NCI-H1436 (cell line): Measurements from ENCODE around the gene ZFAND5.
A peak's percentile ranks its signal among the peaks of the same experiment; 100 is the strongest.

Experiments used
- DNase-seq: peaks from one replicate; lab custom pipeline; 2025; lab: John Stamatoyannopoulos, UW

The ZFAND5 gene, protein sequence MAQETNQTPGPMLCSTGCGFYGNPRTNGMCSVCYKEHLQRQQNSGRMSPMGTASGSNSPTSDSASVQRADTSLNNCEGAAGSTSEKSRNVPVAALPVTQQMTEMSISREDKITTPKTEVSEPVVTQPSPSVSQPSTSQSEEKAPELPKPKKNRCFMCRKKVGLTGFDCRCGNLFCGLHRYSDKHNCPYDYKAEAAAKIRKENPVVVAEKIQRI

DNA sequence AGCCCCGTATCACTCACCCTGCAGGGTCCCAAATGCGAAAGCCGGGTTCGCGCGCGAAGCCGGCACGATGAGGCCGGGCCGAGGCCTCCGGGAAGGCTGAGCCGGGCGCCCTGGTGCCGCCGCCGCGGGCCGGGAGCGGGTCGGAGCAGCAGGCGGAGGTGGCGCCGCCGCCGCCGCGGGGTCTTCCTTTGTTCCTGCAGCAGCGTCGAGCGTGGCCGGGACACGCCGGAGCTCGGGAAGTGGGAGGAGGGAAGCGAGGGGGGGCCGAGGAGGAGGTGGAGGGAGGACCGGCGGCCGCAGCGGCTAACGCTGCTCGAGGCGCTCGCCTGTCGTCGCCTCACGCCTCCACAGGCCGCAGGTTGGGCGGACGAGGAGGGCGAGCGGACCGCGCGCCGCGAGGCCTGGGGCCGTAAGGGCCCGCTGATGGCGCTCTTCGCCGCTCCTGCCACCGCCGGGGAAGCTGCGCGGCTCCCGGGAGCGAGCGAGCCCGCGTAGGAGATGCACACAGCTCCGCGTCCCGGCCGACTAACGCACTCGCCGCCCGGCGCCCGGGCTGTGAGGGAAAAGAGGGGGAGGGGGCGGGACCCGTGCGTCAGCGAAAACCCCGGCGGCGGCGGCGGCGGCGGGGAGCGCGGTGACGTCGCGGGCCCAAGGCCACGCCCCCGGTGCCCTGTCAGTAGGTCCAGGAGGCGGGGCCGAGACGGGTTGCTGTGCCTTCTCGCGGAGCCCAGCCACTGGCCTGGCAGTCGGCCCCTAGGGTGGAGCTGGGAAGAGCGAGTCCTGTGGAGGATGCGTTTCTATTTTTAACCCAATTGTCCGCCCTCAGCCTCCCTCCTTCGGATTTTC lies at the start of gene ZFAND5:
Gene ZFAND5 (minus strand): TSS at position 530 of the 846 bp plus-strand sequence. CDS start 4,430 bp downstream, outside the sequence.
- DNase-seq, result peak; percentile 96

DNA sequence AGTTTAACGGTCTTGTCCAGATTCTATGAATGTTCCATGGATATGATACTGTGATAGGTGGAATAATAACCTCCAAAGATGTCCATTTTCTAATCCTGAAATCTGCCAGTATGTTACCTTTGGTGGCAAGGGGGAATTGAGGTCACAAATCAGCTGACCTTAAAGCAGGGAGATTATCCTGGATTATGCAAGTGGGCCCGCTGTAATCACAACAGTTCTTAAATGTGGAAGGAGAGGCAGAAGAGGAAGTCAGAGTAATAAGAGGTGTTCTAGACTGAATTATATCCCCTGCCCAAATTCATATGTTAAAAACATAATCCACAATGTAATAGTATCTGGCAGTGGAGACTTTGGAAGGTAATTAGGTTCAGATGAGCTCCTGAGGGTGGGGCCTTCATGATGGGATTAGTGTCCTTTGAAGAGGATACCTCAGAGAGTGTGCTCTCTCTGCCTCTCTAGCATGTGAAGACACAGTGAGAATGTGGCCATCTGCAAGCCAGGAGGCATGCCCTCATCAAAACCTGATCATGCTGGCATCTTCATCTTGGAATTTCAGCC lies 47.6 kb upstream of the ZFAND5 start:
- DNase-seq, result no peak

DNA sequence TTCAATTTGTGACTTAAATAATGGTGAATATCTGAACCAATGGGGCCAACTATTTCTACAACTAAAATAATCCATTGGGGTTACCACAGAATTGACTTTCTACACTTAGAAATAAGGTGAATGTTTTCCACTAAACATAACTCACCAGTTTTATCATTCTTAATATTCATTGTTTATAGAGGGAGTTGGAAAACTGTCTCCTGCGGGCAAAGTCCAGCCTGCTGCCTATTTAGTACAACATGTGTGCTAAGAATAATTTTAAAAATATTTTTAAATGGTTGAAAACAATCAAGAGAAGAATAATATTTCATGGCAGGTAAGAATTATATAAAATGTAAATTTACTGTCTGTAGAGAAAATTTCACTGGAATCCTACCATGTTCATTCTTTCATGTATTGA lies 45.2 kb upstream of the ZFAND5 start:
- no peak for DNase-seq

DNA sequence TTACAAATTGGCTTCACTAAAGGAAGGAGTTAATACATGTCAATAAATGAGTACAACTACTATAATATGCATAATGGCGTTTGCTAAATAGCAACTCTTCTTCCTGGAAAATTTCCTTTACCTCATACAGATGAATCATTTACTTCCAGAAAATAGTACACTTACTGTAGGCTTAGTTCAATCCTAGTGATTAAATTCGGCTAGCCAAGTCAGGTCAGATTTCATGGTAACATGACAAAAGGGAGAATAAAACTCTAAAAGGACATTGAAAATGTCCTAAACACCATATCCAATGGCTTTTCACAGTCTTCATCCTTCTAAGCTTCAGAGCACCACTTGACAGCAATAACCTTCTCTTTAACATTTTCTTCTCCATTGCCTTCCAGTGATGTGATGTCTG lies 42.1 kb upstream of the ZFAND5 start:
- no peak for DNase-seq

DNA sequence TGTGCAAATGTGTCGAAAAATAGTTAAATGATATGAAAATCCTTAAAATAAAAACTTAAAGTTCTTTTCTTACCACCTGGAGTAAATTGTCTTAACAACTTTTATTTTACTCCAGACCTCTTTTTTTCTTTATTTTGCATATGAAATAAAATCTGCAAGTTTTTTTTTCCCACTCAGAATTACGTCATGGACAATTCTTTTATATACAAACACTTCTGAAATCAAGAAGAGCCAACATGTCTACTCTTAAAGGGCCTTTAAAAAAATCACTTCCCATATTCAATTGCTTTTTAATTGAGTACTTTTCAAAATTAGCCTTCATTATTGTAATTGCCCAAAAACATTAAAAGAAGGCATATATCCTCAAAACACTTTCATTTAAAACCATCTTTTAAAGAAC lies 37.7 kb upstream of the ZFAND5 start:
- no peak for DNase-seq

DNA sequence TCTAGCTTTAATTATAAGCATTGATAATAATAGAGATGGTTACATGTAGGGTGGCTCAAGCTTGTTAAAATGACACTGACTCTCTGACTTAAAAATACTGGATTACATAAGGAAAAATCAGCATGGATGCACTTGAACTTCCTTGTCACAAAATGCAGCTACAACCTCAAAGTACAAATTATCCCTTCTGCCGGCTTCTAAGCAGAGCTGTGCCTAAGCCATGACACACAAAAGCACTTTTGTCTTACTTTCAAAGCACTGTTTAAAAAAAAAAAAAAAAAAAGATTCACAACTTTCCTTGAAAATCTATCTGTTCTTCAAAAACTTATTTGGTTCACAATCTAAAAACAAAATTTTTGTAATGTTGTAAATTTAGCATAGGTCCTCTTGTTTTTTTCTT lies 36.4 kb upstream of the ZFAND5 start:
- DNase-seq, result no peak

DNA sequence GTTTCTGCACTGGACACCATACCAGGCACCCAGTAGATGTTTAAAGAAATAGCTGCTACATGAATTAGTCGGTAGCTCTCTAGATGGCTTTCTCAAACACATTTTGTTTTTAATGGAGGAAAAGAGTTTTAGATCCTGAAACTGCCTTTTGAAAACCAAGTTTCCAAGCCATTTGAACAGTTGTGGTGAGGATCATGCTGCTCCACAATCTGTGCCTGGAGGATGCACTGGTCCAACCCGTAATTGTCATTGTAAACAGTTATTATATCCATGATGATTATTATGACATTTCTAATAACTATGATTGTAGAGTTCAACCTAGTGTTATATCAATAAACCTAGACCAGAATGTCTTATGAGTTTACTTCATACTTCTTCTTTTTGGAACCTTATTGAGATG lies 35.9 kb upstream of the ZFAND5 start:
- DNase-seq, result no peak

DNA sequence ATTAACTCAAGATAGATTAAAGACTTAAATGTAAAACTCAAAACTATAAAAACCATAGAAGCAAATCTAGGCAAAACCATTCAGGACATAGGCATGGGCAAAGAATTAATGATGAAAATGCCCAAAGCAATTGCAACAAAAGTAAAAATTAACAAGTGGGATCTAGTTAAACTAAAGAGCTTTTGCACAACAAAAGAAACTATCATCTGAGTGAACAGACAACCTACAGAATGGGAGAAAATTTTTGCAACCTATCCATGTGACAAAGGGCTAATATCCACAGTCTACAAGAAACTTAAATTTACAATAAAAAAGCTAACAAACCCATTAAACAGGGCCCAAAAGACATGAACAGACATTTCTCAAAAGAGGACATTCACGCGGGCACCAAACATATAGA lies 34.4 kb upstream of the ZFAND5 start:
- DNase-seq, result no peak

DNA sequence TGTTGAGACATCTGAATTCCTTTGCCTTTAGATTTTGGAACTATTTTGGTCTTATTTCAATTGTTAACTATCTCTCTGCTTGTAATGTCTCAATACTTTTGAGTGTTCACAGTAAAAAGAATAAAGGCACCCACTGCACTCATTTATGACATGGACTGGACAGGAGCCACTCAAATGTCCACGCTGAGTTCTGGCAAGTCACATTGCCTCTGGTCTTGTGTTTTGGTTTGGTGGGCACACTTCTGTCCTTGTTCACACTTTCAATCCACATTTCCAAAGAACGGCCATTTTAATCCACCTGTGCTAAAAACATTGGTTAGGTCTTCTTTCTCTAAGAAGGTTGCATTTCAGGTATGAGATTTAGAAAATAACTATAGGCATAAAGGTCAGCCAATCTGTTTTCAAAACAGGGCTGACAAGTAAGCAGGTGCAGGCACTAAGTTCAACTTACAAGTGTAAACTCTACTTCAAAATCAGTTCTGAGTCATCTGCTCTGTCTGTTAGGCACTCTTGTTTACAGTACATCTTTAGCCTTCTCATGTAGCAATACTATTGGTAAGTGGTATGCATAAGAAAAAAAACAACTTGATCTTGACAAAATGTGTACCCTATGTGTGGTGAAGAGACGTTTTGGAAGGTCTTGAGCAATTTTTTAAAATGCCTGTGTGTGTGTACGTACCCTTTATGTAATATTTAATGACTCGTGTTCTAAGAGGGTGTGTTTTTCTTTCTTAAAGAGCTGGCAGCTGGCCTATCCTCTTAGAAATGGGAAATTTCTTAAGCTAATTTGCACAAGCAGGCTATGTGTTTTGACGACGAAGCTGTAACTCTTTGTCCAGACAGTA lies 31.5 kb upstream of the ZFAND5 start:
- peak; percentile 52 for DNase-seq

DNA sequence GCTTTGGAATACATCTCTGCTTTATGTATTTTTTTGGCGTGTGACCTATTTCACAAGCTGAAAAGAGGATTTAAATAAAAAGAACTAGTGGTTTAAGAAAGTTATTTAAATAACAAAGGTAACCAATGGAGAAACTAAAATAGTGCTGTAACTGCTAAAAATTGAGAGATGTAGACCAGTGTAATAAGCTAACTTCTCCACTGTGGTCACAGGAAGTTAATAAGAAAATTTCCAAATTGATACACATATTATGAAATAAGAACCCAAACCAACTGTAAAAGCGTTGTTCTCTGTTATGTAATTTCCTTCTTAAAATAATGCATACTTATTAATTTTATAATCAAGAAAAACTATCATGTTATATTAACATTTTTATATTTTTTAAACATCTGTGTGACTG lies 29.1 kb upstream of the ZFAND5 start:
- no peak for DNase-seq

DNA sequence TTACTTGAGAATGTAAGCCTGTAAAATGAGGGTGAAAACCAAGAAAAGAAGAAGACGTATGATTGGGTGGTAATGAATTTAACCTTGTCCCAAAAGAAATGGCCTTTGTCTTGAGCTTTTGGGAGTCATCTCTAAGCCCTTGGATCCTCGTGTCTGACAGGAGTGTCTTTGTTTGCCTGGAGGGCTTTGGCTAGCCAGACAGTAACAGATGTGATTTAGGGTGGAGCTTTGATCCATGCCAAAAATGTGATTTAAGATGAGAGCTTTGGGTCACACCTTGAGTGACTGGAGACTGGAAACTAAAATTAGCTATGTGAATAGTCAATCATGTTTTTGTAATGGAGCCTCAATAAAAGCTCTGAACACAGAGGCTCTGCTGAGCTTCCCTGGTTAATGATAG lies 25.9 kb upstream of the ZFAND5 start:
- DNase-seq, result no peak

DNA sequence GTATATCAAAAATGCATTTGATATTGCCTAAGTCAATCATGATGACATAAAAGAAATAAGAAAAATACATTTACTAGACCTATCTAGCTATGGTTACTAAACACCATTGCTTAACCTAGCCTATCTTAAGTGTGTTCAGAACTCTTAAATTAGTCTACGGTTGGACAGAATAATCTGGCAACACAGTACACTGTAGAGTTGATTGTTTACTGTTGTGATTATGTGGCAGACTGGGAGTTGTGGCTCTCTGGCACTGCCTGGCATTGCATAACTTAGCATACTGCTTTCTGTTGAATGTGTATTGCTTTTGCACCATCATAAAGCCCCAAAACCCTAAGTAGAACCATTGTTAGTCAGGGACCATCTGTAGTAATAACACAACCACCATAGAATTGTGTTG lies 21.2 kb upstream of the ZFAND5 start:
- no peak for DNase-seq

DNA sequence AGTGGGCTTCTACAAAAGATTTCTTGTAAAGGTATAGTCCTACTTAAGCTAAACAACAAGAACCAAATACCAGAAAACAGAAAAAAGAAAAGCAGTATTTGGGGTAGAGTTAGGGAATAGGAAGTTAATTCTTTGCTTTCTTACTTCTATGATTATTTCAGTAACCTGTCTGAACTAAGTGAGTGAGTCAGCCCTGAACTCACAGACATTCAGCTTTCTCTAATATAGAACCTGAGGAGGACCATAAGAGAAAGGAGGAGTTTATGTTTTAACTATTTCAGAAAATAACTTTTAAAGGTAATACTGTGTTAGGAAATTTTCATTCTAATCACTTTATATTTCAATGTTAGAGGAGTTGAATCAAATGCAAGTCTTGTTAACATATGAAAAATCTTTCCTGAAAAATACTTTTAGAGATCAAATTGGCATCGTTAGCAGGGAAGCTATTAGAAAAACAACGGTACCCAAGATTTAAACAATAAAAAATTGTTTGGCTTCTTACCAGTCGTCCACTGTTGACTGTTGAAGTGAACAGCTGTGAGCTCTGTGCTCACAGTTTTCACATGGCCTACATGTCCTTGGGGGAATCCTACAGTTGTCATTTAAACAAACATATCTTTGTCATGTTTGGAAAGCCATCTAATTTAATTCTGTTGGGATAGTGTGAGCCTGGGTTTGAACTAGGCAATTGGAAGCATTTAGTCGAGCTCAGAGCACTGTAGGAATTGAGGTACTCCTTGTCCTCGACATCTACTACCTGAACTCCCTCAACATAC lies 19.9 kb upstream of the ZFAND5 start:
- no peak for DNase-seq

DNA sequence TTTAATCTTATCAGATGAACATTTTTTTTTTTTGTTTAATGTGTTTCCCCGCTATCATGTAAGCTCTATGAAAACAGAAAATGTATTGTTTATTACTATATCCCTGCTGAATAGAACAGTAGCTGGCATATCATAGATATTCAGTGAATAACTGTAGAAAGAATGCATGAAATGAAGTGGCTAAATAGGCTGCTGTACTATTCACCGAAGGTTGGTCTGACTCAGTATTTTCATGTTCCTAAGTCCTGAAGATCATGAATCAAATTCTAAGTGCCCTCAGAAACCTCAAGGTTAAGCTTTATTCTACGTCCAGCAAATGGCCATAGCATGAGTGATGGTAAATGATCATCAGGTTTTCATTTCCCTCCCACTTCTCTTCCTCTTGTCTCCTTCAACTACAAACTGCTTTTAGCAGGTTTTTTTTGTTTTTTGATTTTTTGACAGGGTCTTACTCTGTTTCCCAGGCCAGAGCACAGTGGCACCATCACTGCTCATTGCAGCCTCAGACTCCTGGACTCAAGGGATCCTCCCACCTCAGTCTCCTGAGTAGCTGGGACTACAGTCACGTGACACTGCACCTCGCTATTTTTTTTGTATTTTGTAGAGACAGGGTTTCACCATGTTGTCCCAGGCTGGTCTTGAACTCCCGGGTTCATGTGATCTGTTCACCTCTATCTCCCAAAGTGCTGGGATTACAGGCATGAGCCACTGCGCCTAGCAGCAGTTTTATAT lies 19.1 kb upstream of the ZFAND5 start:
- DNase-seq, result no peak

DNA sequence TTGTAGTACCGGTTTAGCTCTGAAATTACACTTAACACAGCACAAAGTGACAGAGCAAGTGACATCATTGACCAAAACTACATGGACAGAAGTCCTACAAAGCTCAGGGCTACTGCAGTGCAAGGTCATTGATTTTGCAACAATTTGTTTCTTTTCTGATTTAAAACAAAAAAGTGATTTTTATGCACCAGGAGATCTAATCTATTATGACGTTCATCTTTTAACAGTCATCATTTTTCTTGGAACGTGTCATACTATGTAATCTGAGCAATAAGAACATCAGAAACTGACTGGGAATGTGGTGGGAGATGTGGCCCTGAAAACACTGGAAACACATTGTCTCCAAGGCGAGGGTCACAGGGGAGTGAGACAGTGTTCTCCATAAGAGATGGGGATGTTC lies 17.4 kb upstream of the ZFAND5 start:
- DNase-seq, result no peak

DNA sequence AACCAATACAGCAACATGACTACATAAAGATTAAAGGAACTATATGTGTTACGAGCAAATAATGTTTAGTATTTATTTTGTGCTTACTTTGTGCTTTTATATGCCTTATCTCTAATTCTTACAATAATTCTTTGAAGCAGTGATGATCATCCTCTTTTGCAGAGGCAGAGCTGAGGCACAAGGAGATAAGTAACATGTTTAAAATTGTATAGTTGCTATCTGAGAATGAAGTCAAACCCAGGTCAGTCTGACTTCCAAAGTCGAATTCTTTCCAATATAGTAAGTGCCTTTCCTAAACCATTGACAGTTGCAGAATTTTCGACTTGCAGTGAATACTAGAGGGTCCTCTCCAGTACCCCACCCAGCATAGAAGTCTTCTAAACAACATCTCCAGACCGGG lies 12.0 kb upstream of the ZFAND5 start:
- DNase-seq, result no peak

DNA sequence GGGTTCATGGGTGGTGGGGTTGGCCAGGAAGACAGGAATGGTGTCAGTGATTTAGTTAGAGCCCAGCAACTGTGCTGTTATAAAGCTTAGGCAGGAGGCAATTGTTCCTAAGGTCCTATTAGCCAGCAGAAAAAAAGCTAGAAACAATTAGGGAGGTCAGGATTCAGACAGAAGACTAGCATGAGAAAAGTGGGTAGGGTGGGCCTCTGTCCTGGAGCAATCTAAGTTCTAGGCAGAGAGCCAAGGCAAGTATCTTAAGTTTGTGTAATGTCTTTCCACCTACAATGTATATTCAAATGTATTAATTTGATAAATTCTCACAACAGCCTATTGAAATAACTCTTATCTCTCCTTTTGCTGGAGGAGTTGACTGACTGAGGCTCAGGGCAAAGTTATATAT lies 6.1 kb upstream of the ZFAND5 start:
- DNase-seq, result no peak

DNA sequence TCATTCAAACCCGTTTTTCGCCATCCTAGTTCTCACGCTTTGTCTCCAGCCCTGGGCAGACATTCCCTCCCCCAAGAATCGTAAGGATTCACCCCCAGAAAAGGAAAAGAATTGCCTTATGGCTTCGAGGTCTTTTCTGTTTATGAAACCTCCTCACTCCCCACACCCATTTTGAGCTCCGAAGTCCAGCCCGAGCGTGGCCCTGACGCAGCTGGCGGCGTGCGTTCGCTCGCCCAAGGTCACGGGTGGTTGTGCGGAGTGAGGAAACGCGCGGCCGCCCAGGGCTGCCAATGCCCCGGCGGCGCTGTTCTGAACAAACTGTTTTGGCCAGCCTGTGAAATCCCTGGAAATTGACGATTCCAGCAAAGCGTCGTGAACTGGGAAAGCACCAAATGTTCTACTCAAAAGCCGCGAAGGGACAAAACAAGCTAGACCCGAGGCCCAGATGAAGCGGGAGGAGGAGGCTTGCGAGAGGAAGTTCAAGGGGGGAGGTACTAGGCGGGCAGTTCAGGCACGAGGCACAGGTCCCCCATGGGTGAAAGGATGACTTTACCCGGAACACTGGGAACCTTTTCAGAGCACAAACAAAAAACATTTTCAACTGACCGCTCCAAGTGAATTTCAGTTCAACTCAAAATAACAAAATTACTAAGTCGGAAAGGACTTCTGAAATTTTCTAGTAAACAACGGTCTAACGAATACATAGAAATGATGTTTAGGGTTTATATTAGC lies 683 bp upstream of the ZFAND5 start:
- peak; percentile 41 for DNase-seq

DNA sequence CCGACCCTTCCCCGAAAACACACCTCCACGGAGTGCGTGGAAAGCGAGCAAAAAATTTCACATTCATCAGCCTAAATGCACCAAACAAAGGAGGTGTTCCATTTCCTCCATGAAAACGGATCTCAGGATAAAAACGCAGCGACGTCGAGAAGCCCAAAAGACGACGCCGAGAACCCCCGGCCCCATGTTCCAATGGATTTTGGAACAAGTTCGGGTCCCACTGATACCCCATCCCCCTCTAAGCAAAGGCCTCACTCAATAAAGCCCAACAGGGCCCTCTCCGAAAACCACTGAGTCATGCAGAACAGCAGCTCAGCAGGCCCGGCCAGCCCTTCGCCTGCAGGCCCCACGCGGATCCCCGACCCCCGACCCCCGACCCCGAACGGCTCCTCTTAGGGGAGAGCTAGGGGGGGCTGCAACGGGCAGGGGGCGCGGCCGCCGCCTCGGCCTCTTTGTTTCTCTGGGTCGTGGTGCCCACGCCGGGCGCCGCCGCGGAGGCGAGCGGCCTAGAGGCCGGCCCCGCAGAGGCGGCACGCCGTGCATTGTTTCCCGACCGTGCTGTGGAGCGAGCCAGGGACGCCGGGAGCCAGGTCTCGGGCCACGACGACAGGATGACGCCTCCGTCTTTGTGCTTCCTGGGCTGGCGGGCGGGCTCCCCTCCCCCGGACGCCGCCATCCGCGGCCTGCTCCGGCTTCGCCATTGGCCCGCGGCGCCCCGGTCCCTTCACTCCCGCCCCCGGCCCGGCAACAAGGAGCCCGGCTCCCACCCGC lies 915 bp downstream of the ZFAND5 start:
- DNase-seq, result peak; percentile 12

DNA sequence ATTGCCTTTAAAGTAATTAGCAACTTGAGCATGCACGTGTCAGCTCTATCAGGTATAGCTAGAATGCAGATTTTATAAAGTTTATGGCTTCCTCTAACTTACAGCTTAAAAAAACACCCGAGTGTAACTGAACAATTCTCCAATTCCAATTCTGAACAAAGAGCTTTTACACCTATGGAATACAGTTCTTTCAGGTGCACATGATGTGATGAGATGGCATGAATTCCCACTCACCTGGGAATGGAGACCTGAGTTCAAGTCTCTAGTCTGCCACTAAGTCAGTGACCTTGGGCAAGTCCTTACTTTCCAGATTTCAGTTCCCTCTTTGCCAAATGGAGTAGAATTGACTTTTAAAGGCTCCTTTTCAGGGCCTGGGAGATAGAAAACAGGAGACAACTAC lies 1.8 kb downstream of the ZFAND5 start:
- no peak for DNase-seq
